ENCODE measurements around the gene MICU1.

The MICU1 gene

DNA sequence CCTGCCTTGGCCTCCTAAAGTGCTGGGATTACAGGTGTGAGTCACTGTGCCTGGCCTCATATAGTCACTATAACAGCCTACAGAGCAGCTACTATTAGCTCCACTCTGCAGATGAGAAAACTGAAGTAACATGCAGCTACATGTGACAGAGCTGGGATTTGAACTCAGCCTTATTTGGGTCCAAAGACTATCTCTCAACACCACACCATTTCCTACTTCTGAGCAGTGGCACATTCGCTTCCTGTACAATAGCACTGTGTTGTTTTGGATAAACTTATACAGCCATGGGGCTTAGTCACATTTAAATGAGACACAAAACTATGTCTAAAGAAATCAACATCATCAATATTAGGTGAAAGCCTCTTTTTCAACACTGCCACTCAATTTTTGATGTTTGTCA, 201.3 kb downstream of the MICU1 start:
- TF ChIP-seq, protein P1, sequence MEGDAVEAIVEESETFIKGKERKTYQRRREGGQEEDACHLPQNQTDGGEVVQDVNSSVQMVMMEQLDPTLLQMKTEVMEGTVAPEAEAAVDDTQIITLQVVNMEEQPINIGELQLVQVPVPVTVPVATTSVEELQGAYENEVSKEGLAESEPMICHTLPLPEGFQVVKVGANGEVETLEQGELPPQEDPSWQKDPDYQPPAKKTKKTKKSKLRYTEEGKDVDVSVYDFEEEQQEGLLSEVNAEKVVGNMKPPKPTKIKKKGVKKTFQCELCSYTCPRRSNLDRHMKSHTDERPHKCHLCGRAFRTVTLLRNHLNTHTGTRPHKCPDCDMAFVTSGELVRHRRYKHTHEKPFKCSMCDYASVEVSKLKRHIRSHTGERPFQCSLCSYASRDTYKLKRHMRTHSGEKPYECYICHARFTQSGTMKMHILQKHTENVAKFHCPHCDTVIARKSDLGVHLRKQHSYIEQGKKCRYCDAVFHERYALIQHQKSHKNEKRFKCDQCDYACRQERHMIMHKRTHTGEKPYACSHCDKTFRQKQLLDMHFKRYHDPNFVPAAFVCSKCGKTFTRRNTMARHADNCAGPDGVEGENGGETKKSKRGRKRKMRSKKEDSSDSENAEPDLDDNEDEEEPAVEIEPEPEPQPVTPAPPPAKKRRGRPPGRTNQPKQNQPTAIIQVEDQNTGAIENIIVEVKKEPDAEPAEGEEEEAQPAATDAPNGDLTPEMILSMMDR (IDR thresholded peaks at IDR 0.05; ENCODE audit: insufficient read depth, low read depth, low read length, missing control alignments), result no peak
- no peak for DNase-seq (ENCODE audit: low read depth)

DNA sequence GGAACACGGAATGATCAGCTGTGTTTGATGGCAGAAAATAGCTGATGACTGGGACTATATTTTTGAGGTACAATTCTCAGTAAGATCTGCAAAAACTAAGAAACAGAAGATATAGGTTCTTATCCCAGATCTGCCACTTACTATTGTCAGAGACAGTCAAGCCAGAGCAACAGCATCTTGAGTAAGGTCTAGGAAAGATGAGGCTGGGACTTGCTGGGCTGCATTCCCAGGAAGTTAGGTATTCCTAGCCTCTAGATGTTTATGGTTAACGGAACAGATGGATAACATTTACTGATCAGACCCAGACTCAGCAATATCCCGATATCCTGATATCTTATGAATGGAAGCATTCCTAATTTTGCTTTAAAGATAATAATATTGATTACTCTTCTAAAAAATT, 202.5 kb downstream of the MICU1 start:
- H3K4me3 ChIP-seq (ENCODE audit: low read depth, low read length), result no peak overlapping the region
- TF ChIP-seq, protein P1 (IDR thresholded peaks at IDR 0.05; ENCODE audit: insufficient read depth, low read depth, low read length, missing control alignments), result no peak
- DNase-seq (ENCODE audit: low read depth), result no peak

More for the DNA sequence above, 201.3 kb downstream of the MICU1 start:
- H3K4me3 ChIP-seq (ENCODE audit: low read depth, low read length), result no peak overlapping the region

DNA sequence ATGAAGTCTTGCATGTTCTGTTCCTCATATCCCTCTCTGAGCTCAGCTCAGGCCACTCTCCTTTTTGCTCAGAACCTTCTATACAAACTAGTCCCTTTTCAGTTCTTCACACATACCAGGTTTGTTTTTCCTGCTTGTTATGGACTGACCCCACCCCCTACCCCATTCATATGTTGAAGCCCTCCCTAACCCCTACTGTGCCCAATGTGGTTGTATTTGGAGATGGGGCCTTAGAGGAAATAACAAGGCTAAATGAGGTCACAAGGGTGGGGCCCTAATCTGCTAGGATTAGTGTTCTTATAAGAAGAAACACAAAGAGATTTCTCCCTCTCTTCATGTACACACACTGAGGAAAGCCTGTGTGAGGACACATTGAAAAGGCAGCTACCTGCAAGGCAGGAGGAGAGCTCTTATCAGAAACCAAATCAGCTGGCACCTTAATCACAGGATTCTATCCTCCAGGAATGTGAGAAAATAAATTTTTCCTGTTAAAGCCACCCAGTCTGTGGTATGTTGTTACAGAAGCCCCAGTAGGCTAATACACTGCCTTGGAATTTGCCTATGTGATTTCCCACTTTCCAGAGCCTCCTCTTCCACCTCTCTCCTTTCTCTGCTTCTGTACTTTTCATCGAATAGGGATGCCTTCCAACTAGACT, 203.9 kb downstream of the MICU1 start:
- DNase-seq (ENCODE audit: low read depth), result no peak
- TF ChIP-seq, protein P1 (IDR thresholded peaks at IDR 0.05; ENCODE audit: insufficient read depth, low read depth, low read length, missing control alignments), result no peak
- no peak overlapping the region for H3K4me3 ChIP-seq (ENCODE audit: low read depth, low read length)

DNA sequence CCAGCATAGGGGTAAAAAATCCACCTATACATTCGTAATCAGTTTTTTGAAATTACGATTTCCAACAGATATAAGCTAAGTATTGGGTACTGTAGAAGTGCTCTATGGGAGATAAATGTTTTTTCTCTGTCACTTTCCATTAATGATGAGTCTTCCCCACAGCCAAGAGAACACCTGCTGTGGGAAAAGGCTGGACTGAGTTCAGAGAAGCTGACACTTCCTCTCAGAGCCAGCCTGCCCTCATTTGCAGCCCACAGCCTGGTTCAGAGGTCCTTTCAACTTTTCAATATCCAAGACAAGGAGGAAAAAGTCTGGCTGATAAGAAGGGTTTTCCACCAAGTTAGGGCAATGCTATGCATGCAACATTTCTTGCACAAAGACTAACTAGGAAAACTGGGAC, 206.6 kb downstream of the MICU1 start:
- TF ChIP-seq, protein P1 (IDR thresholded peaks at IDR 0.05; ENCODE audit: insufficient read depth, low read depth, low read length, missing control alignments), result no peak
- no peak overlapping the region for H3K4me3 ChIP-seq (ENCODE audit: low read depth, low read length)
- no peak for DNase-seq (ENCODE audit: low read depth)

DNA sequence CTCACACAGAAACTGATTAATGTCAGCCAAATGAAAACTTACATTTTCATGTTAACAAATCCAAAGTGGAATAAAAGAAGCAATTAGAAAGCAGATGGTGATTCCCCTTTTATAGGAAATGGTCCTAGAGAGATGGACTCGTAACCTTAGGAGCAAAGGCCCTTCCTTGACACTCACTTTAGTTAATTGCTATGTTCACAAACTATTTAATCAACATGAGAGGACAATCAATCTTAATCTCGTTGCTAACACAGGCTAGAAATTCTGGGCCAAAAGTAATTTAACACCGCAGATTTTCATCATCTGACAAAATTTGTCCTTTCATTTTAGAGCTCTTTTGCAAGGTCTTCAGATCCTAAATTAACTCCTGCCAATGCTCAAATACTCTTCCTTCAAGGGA, 207.2 kb downstream of the MICU1 start:
- H3K4me3 ChIP-seq (ENCODE audit: low read depth, low read length), result no peak overlapping the region
- TF ChIP-seq, protein P1 (IDR thresholded peaks at IDR 0.05; ENCODE audit: insufficient read depth, low read depth, low read length, missing control alignments), result no peak
- no peak for DNase-seq (ENCODE audit: low read depth)

DNA sequence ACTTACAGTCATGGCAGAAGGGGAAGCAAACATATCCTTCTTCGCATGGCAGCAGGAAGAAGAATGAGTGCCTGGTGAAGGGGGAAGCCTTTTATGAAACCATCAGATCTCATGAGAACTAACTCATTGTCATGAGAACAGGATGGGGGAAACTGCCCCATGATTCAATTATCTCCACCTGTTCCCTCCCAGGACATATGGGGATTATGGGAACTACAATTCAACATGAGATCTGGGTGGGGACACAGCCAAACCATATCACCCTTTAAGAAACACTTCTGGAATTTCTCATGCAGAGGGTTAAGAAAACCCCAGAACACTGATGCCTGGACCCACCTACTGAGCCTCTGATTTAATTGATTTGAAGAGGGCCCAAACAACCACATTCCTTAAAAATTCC, 207.9 kb downstream of the MICU1 start:
- TF ChIP-seq, protein P1 (IDR thresholded peaks at IDR 0.05; ENCODE audit: insufficient read depth, low read depth, low read length, missing control alignments), result no peak
- no peak overlapping the region for H3K4me3 ChIP-seq (ENCODE audit: low read depth, low read length)
- no peak for DNase-seq (ENCODE audit: low read depth)

DNA sequence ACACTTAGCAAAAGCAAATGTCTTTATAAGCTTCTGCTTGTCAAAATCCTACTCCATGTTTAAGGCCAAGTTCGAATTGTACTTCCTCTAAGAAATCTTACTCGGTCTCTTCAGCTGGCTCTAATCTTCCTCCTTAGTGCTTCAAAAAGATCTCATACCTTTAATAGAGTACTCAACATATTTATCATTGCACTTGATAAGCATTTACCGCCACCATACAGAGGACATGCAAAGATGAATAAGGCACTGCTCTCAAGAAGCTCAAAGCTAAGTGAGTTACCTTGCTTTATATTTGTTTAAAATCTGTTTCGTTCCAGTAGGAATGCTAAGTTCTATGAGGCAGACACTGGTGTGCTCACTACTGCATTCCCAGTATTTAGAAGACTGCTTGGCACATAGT, 209.2 kb downstream of the MICU1 start:
- H3K4me3 ChIP-seq (ENCODE audit: low read depth, low read length), result no peak overlapping the region
- TF ChIP-seq, protein P1 (IDR thresholded peaks at IDR 0.05; ENCODE audit: insufficient read depth, low read depth, low read length, missing control alignments), result no peak
- DNase-seq (ENCODE audit: low read depth), result no peak
